Stimulated activated CD4-positive, alpha-beta T cell treated with anti-CD3 and anti-CD28 coated beads, TNF-alpha, amount 100 ng/mL, for 4 hours (primary cell): Measurements from ENCODE around the gene GDF9.

Experiments
- DNase-seq, 3 experiments: peaks; one replicate each; pipeline ENCODE4 v3.0.0-alpha.2; 2020; ENCODE audit warnings: low read depth in 3 of 3

The GDF9 gene

GRCh38 chr5:132836852-132837251 is 29.4 kb downstream of the GDF9 start:
- DNase-seq, result no peak

- no peak for DNase-seq
Observed at GRCh38 chr5:132834057-132834456, 32.2 kb downstream of the GDF9 start.

GRCh38 chr5:132832612-132833011 is 33.7 kb downstream of the GDF9 start:
- DNase-seq, result no peak

- DNase-seq, result no peak
Observed at GRCh38 chr5:132831095-132831860, 35.0 kb downstream of the GDF9 start.

- DNase-seq, result no peak
Observed at GRCh38 chr5:132830436-132831094, 35.7 kb downstream of the GDF9 start, which contains the start of gene SHROOM1. Gene SHROOM1, minus strand, starts transcription at chr5:132830647. Its CDS starts 4,507 bp downstream, at chr5:132826140.

GRCh38 chr5:132829742-132830435 is 36.4 kb downstream of the GDF9 start:
- peak; percentile 49 to 64 (median 51) for DNase-seq

- no peak for DNase-seq
Observed at GRCh38 chr5:132828846-132829494, 37.3 kb downstream of the GDF9 start.

- DNase-seq, result no peak
Observed at GRCh38 chr5:132827943-132828673, 38.2 kb downstream of the GDF9 start.

GRCh38 chr5:132826424-132827082 is 39.7 kb downstream of the GDF9 start:
- DNase-seq, result no peak

GRCh38 chr5:132825834-132826391 is 40.4 kb downstream of the GDF9 start:
- DNase-seq, result no peak

GRCh38 chr5:132825033-132825833 is 41.0 kb downstream of the GDF9 start:
- DNase-seq, result no peak

GRCh38 chr5:132824426-132824825 is 41.8 kb downstream of the GDF9 start:
- DNase-seq, result no peak

- DNase-seq, result no peak
Observed at GRCh38 chr5:132823481-132824050, 42.7 kb downstream of the GDF9 start.

GRCh38 chr5:132822650-132823480 is 43.4 kb downstream of the GDF9 start:
- DNase-seq, result no peak

GRCh38 chr5:132821791-132822190 is 44.5 kb downstream of the GDF9 start:
- DNase-seq, result no peak

- DNase-seq, result no peak
Observed at GRCh38 chr5:132821350-132821749, 44.9 kb downstream of the GDF9 start.

- peak; percentile 66 to 88 (median 80) for DNase-seq
Observed at GRCh38 chr5:132820162-132820754, 46.0 kb downstream of the GDF9 start.

GRCh38 chr5:132819468-132819867 is 46.8 kb downstream of the GDF9 start:
- DNase-seq, result no peak
